EL (cell line): ENCODE data around the gene SMYD3.

Experiments
- DNase-seq: peaks from one replicate; pipeline ENCODE4 v3.0.0-alpha.2; 2016

The SMYD3 gene

GRCh38 chr1:246515390-246516005 lies 8.4 kb upstream of the SMYD3 start:
- DNase-seq = no peak

GRCh38 chr1:246513619-246514343 lies 6.7 kb upstream of the SMYD3 start:
- no peak for DNase-seq

GRCh38 chr1:246513041-246513440 lies 6.0 kb upstream of the SMYD3 start:
- DNase-seq = no peak

- no peak for DNase-seq
Observed at GRCh38 chr1:246512635-246513034, 5.6 kb upstream of the SMYD3 start.

- no peak for DNase-seq
Observed at GRCh38 chr1:246512230-246512629, 5.2 kb upstream of the SMYD3 start.

GRCh38 chr1:246511203-246511602 lies 4.1 kb upstream of the SMYD3 start:
- no peak for DNase-seq

GRCh38 chr1:246510147-246511030 lies 3.3 kb upstream of the SMYD3 start:
- DNase-seq = no peak

- no peak for DNase-seq
Observed at GRCh38 chr1:246508897-246509688, 2.0 kb upstream of the SMYD3 start.

GRCh38 chr1:246506367-246506673 lies 759 bp downstream of the SMYD3 start:
- no peak for DNase-seq

- peak; percentile 73 for DNase-seq
Observed at GRCh38 chr1:246503341-246503740, 3.7 kb downstream of the SMYD3 start.

GRCh38 chr1:246497331-246497915 lies 9.7 kb downstream of the SMYD3 start:
- DNase-seq = peak; percentile 75

- peak; percentile 74 for DNase-seq
Observed at GRCh38 chr1:246492611-246493245, 14.4 kb downstream of the SMYD3 start.

- DNase-seq = no peak
Observed at GRCh38 chr1:246491551-246492053, 15.5 kb downstream of the SMYD3 start.

- no peak for DNase-seq
Observed at GRCh38 chr1:246488674-246489073, 18.4 kb downstream of the SMYD3 start.

GRCh38 chr1:246483569-246483933 lies 23.5 kb downstream of the SMYD3 start:
- DNase-seq = peak; percentile 31

GRCh38 chr1:246482805-246483568 lies 24.1 kb downstream of the SMYD3 start:
- DNase-seq = no peak

GRCh38 chr1:246479061-246479460 lies 28.0 kb downstream of the SMYD3 start:
- DNase-seq = no peak

GRCh38 chr1:246477634-246478033 lies 29.4 kb downstream of the SMYD3 start:
- no peak for DNase-seq

- DNase-seq = no peak
Observed at GRCh38 chr1:246476771-246477170, 30.3 kb downstream of the SMYD3 start.

- DNase-seq = no peak
Observed at GRCh38 chr1:246471688-246472087, 35.4 kb downstream of the SMYD3 start.

GRCh38 chr1:246470585-246470984 lies 36.5 kb downstream of the SMYD3 start:
- DNase-seq = no peak
